IPS DF 4.7 (cell line): Measurements from ENCODE around the gene QKI.
"Not testable (repeated sequence)": the region's sequence is repeated elsewhere in the genome, so short reads cannot be mapped to it uniquely, and the experiment has no call there.

Experiments used
- DNase-seq: peaks from one replicate; pipeline ENCODE4 v3.0.0-alpha.2; 2013; ENCODE audit warnings: low spot score; ENCODE audit errors: extremely low read depth

Gene QKI

GRCh38 chr6:163413345-163414116 lies 987 bp upstream of the QKI start:
- DNase-seq = no peak

GRCh38 chr6:163414946-163415619 lies 565 bp downstream of the QKI start:
- DNase-seq = no peak

- DNase-seq = no peak
Observed at GRCh38 chr6:163415620-163416556, 1.4 kb downstream of the QKI start.

- no peak for DNase-seq
Observed at GRCh38 chr6:163416557-163417253, 2.2 kb downstream of the QKI start.

GRCh38 chr6:163417595-163417994 lies 3.1 kb downstream of the QKI start:
- DNase-seq = no peak

GRCh38 chr6:163418311-163419029 lies 4.0 kb downstream of the QKI start:
- no peak for DNase-seq

- no peak for DNase-seq
Observed at GRCh38 chr6:163419413-163420288, 5.1 kb downstream of the QKI start.

- DNase-seq = no peak
Observed at GRCh38 chr6:163420289-163420614, 5.7 kb downstream of the QKI start.

GRCh38 chr6:163422550-163422949 lies 8.0 kb downstream of the QKI start:
- no peak for DNase-seq

- DNase-seq = no peak
Observed at GRCh38 chr6:163423696-163424095, 9.2 kb downstream of the QKI start.

GRCh38 chr6:163427498-163428254 lies 13.2 kb downstream of the QKI start:
- no peak for DNase-seq

- DNase-seq = no peak
Observed at GRCh38 chr6:163428373-163428772, 13.9 kb downstream of the QKI start.

- no peak for DNase-seq
Observed at GRCh38 chr6:163429858-163430448, 15.4 kb downstream of the QKI start.

GRCh38 chr6:163432300-163432699 lies 17.8 kb downstream of the QKI start:
- DNase-seq = no peak

- not testable (repeated sequence) for DNase-seq
Observed at GRCh38 chr6:163433486-163433885, 19.0 kb downstream of the QKI start.

- no peak for DNase-seq
Observed at GRCh38 chr6:163435023-163435422, 20.5 kb downstream of the QKI start.

- no peak for DNase-seq
Observed at GRCh38 chr6:163436843-163437242, 22.3 kb downstream of the QKI start.

- DNase-seq = no peak
Observed at GRCh38 chr6:163437466-163437865, 22.9 kb downstream of the QKI start.
